ENCODE measurements around the gene U2SURP. TPM values are rescaled to one million over a fixed set of nuclear protein-coding genes. Genes with fewer than 3 reads are reported as not detected.
A peak's percentile ranks its signal among the peaks of the same experiment; 100 is the strongest.
"Not testable (repeated sequence)": the region's sequence is repeated elsewhere in the genome, so short reads cannot be mapped to it uniquely, and the experiment has no call there.

U2SURP gene
- total RNA-seq, 1 donor from 2014 or later: 156 TPM

DNA sequence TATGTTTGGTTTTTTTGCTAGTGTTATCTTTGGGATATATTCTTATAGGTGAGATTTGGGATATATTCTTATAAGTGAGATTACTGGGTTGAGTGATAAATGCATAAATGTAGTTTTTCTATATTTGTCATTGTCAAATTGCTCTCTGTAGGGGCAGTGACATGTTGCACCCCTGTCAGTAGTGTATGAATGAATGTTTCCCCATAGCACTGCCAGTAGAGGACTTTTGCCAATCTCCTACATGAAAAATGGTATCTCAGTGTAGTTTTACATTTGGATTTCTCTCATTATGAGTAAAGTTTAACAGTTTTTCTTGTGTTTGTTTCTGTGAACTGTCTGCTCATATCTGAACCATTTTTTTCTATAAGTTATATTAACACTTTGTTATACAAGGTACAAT lies 13.6 kb downstream of the U2SURP start:
- peaks cover 21% of the 10 kb centered on the region for H3K36me3 Mint-ChIP-seq (ENCODE audit: insufficient read depth)
- DNase-seq (ENCODE audit: low spot score, unreplicated experiment): no peak
- H3K4me1 Mint-ChIP-seq (ENCODE audit: low read depth): peaks cover 4% of the 10 kb centered on the region
- no peaks in the 10 kb centered on the region for H3K27me3 Mint-ChIP-seq
- no peak overlapping the region for H3K27ac Mint-ChIP-seq
- H3K4me3 Mint-ChIP-seq (ENCODE audit: low read depth): no peak overlapping the region
- H3K9me3 Mint-ChIP-seq (ENCODE audit: low read depth): peaks cover 3% of the 10 kb centered on the region
- TF ChIP-seq, protein P1, sequence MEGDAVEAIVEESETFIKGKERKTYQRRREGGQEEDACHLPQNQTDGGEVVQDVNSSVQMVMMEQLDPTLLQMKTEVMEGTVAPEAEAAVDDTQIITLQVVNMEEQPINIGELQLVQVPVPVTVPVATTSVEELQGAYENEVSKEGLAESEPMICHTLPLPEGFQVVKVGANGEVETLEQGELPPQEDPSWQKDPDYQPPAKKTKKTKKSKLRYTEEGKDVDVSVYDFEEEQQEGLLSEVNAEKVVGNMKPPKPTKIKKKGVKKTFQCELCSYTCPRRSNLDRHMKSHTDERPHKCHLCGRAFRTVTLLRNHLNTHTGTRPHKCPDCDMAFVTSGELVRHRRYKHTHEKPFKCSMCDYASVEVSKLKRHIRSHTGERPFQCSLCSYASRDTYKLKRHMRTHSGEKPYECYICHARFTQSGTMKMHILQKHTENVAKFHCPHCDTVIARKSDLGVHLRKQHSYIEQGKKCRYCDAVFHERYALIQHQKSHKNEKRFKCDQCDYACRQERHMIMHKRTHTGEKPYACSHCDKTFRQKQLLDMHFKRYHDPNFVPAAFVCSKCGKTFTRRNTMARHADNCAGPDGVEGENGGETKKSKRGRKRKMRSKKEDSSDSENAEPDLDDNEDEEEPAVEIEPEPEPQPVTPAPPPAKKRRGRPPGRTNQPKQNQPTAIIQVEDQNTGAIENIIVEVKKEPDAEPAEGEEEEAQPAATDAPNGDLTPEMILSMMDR (IDR thresholded peaks at IDR 0.05; ENCODE audit: unreplicated experiment): no peak

DNA sequence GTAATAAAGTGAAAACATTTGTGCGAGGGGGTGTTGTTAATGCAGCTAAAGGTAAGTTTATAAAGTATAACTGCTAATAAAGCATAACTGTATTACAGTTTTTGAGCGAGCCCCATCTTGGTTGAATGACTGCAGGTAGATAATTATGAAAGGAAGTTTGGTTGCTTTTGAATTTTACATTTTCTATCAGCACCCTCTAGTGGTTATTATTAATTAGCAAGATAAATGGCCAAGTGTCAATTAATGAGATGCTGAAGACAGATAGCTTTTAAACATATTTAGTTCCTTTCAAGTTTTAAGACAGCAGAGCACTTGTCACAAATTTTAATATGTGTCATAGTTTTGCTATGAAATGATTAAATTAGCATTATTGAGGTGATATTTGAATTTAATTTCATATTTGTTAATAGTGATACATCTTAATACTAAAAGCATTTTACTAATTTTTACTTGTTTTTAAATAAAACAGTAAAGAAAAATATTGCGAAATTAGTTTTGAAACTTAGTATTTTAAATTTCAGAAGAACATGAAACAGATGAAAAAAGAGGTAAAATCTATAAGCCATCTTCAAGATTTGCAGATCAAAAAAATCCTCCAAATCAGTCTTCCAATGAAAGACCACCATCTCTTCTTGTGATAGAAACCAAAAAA lies 15.1 kb downstream of the U2SURP start:
- no peak for DNase-seq (ENCODE audit: low spot score, unreplicated experiment)
- Mint-ChIP-seq H3K4me3 (ENCODE audit: low read depth) (no peak overlapping the region), H3K4me1 (ENCODE audit: low read depth) (peaks cover 2% of the 10 kb centered on the region), H3K36me3 (ENCODE audit: insufficient read depth) (peaks cover 25% of the 10 kb centered on the region), H3K27ac (no peak overlapping the region), H3K27me3 (no peaks in the 10 kb centered on the region), H3K9me3 (ENCODE audit: low read depth) (peaks cover 3% of the 10 kb centered on the region)
- TF ChIP-seq, protein P1 (IDR thresholded peaks at IDR 0.05; ENCODE audit: unreplicated experiment): peak; percentile 62

DNA sequence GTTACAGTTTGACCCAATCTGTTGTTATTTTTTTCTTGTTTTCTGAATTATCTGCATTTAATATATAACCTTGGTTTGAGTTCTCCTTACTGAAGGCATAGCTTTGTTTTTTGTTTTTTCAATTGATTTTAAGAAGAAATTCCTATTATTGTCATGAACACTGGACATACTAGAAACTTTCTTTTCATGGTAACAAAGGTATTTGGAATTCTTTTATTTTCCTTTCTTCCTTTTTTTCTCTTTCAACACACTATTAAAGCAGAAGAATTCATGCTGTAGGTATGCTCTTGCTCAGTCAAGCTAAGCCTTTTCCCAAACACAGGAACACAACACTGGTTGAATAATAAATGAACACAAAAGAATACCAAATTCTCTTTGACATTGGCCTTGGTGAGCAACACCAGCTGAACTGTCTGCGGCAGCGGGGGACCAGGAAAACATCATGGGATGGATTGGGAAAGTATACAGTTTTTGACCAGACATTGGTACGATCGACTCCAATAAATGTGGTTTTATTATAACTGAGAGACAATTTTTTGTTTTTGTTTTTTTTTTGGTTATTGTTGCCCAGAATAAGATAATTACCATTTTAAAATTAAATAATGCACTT lies 23.1 kb downstream of the U2SURP start:
- H3K4me1 Mint-ChIP-seq (ENCODE audit: low read depth): peaks cover 8% of the 10 kb centered on the region

DNA sequence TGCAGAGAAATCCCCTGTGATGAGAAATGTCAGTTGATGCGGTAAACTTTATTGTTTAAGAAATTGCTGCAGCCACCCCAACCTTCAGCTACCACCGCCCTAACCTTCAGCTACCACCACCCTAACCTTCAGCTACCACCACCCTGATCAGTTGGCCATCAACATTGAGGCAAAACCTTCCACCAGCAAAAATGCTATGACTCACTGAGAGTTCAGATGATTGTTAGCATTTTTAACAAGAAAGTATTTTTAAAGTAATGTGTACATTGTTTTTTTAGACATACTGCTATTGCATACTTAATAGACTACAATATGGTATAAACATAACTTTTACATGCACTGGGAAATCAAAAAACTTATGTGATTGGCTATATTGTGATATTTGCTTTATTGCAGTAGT lies 30.0 kb downstream of the U2SURP start:
- TF ChIP-seq, protein P1 (IDR thresholded peaks at IDR 0.05; ENCODE audit: unreplicated experiment): no peak
- no peak for DNase-seq (ENCODE audit: low spot score, unreplicated experiment)
- H3K27me3 Mint-ChIP-seq: no peaks in the 10 kb centered on the region
- H3K4me1 Mint-ChIP-seq (ENCODE audit: low read depth): peaks cover 6% of the 10 kb centered on the region
- no peak overlapping the region for H3K27ac Mint-ChIP-seq
- H3K36me3 Mint-ChIP-seq (ENCODE audit: insufficient read depth): peaks cover 34% of the 10 kb centered on the region
- H3K9me3 Mint-ChIP-seq (ENCODE audit: low read depth): peaks cover 2% of the 10 kb centered on the region
- H3K4me3 Mint-ChIP-seq (ENCODE audit: low read depth): no peak overlapping the region

More for the DNA sequence above, 23.1 kb downstream of the U2SURP start:
- H3K4me3 Mint-ChIP-seq (ENCODE audit: low read depth): no peak overlapping the region
- TF ChIP-seq, protein P1 (IDR thresholded peaks at IDR 0.05; ENCODE audit: unreplicated experiment): no peak
- peak overlapping the region; percentile 80 for H3K27ac Mint-ChIP-seq
- no peak for DNase-seq (ENCODE audit: low spot score, unreplicated experiment)
- H3K9me3 Mint-ChIP-seq (ENCODE audit: low read depth): peaks cover 2% of the 10 kb centered on the region
- no peaks in the 10 kb centered on the region for H3K27me3 Mint-ChIP-seq
- H3K36me3 Mint-ChIP-seq (ENCODE audit: insufficient read depth): peaks cover 36% of the 10 kb centered on the region

DNA sequence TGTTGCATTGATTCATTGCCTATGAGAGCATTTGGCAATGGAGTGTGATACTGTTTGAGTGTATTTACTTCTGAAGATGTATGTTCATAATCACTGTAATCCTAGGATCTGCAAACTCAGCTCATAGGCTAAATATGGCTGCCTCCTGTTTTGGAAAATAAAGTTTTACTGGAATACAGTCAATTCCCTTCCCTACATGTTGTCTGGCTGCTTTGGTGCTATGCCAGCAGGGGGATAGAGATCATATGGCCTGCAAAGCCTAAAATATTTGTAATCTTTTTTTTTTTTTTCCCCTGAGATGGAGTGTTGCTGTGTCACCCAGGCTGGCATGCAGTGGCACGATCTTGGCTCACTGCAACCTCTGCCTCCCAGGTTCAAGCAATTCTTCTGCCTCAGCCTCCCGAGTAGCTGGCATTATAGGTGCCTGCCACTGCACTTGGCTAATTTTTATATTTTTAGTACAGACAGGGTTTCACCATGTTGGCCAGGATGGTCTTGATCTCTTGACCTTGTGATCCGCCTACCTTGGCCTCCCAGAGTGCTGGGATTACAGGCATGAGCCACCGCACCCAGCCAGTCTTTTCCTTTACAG lies 30.5 kb downstream of the U2SURP start:
- H3K36me3 Mint-ChIP-seq (ENCODE audit: insufficient read depth): peaks cover 35% of the 10 kb centered on the region
- not testable (repeated sequence) for DNase-seq (ENCODE audit: low spot score, unreplicated experiment); H3K27me3 Mint-ChIP-seq; H3K9me3 Mint-ChIP-seq (ENCODE audit: low read depth); H3K4me3 Mint-ChIP-seq (ENCODE audit: low read depth); H3K27ac Mint-ChIP-seq
- H3K4me1 Mint-ChIP-seq (ENCODE audit: low read depth): peaks cover 11% of the 10 kb centered on the region
